Stomach (tissue), 9 donors: Measurements from ENCODE around the gene CYGB. TPM values are rescaled to one million over a fixed set of nuclear protein-coding genes. Genes with fewer than 3 reads are reported as not detected.
A peak's percentile ranks its signal among the peaks of the same experiment; 100 is the strongest.

Experiments
- DNase-seq, 2 donors: peaks; one replicate each; pipeline versions ENCODE4 v3.0.0 to v3.0.0-alpha.2; 2013 to 2019
- H3K27ac ChIP-seq, 5 donors: fragments of 200-600 bp in 4 of 5; sonication (generic) in 4 of 5; one replicate each; pipeline ENCODE4 v1.5.1; 2013 to 2019; ENCODE audit warnings: mild to moderate bottlenecking in 1 of 5, moderate library complexity in 1 of 5
- H3K27me3 ChIP-seq, 3 donors: fragments of 200-600 bp; sonication (generic); one replicate each; pipeline ENCODE4 v1.5.1; 2017 to 2019; ENCODE audit warnings: mixed run types in 1 of 3
- H3K36me3 ChIP-seq, 4 donors: fragments of 200-600 bp; sonication (generic); 1 replicate in 3 of 4; 2 replicates in 1 of 4; pipeline ENCODE4 v1.5.1; 2016 to 2019
- H3K4me1 ChIP-seq, 4 donors: fragments of 200-600 bp; sonication (generic); one replicate each; pipeline ENCODE4 v1.5.1; 2016 to 2019
- H3K4me3 ChIP-seq, 4 donors: fragments of 200-600 bp; sonication (generic) in 3 of 4; one replicate each; pipeline ENCODE4 v1.5.1; 2016 to 2019; ENCODE audit warnings: mild to moderate bottlenecking in 1 of 4
- H3K9me3 ChIP-seq, 4 donors: fragments of 200-600 bp; sonication (generic); one replicate each; pipeline ENCODE4 v1.5.1; 2016 to 2019
- EP300 ChIP-seq: sonication (generic); formaldehyde crosslinking; IDR thresholded peaks from one replicate; pipeline ENCODE4 v1.6.1; 2017; ENCODE audit warnings: antibody characterized with exemption
- POLR2A ChIP-seq, 4 donors: fragments of 450-650 bp; IDR thresholded peaks; one replicate each; pipeline ENCODE4 v1.6.1; 2016; ENCODE audit warnings: antibody characterized with exemption in 4 of 4, control low read depth in 2 of 4, mild to moderate bottlenecking in 1 of 4, moderate library complexity in 1 of 4
- POLR2AphosphoS5 ChIP-seq, 3 donors: sonication (generic); formaldehyde crosslinking; IDR thresholded peaks; one replicate each; pipeline ENCODE4 v1.6.1; 2016; ENCODE audit warnings: antibody characterized with exemption in 3 of 3
- WGBS, 5 donors: extraction: QIAGEN DNeasy Blood & Tissue Kit in 3 of 5; methylation state at CpG; one replicate each; pipeline versions ENCODE4 v1.1.5 to v1.1.7; 2013 to 2018; 5-methylcytosine and 5-hydroxymethylcytosine counted together
- intact Hi-C: fragments of 100-400 bp; cut with DNase I; formaldehyde crosslinking; loops from one replicate; pipeline ENCODE4 v1.15.1; 2023; ENCODE audit warnings: low total_unique reads
- polyA plus RNA-seq, 3 donors: library from polyadenylated mRNA; stranded (reverse); fragments of 200-250 nt; gene quantifications; one replicate each; pipeline ENCODE4 v1.2.3, GENCODE V29; 2013
- total RNA-seq, 5 donors: library from RNA; depleted of rRNA; stranded (reverse); fragments of >200 nt; gene quantifications; one replicate each; pipeline versions ENCODE4 v1.1.0 to v1.2.3, GENCODE V29; 2014 to 2016
- TF ChIP-seq, protein P1 (sequence below), 7 experiments: fragments of 450-650 bp in 4 of 7; fragments of 200-600 bp in 3 of 7; sonication (generic) in 3 of 7; IDR thresholded peaks; one replicate each; pipeline ENCODE4 v1.5.1; 2016 to 2019; ENCODE audit warnings: antibody characterized with exemption in 7 of 7, control low read depth in 2 of 7, mild to moderate bottlenecking in 1 of 7
- donor health status: healthy with polysubstance abuse.
- donor health status: Bipolar disorder and iron deficiency.
- donor health status: healthy.

Gene CYGB
- total and polyA plus RNA-seq, 8 donors, result 6.8 to 101 (median 35.9) TPM; not detected in 1

DNA sequence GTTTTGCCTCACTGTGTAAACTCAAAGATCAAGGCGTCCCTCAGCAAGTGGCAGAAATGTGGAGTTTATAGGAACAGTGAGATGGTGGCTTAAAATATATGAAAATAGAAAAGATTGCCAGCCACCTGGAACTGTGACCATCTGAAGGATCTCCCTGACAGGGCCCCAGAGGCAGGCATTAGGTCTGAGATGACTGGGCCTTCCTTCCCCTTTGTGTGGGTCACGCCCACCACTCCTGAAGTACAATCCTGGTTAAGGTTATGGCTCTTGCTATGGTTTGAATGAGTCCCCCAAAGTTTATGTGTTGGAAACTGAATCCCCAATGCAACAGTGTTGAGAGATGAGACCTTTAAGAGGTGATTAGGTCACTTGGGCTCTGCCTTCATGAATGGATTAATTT is 41.8 kb upstream of the CYGB start:
- Histone ChIP-seq H3K27me3 (no peaks in the 10 kb centered on the region), H3K9me3 (no peaks in the 10 kb centered on the region), H3K4me1 (peaks cover under 1 to 11% (median 6%) of the 10 kb centered on the region in 4 donors), H3K27ac (peak overlapping the region in 1 of 5 donors; percentile 67), H3K4me3 (no peak overlapping the region), H3K36me3 (no peaks in the 10 kb centered on the region)
- intact Hi-C loops, result no loop called here
- WGBS, 5 donors, result 86 to 95% (median 93%) methylated on average over 2 of the region's 2 CpGs
- no peak for TF ChIP-seq EP300
- no peak for TF ChIP-seq POLR2A (IDR thresholded peaks at IDR 0.05)
- TF ChIP-seq, protein P1, sequence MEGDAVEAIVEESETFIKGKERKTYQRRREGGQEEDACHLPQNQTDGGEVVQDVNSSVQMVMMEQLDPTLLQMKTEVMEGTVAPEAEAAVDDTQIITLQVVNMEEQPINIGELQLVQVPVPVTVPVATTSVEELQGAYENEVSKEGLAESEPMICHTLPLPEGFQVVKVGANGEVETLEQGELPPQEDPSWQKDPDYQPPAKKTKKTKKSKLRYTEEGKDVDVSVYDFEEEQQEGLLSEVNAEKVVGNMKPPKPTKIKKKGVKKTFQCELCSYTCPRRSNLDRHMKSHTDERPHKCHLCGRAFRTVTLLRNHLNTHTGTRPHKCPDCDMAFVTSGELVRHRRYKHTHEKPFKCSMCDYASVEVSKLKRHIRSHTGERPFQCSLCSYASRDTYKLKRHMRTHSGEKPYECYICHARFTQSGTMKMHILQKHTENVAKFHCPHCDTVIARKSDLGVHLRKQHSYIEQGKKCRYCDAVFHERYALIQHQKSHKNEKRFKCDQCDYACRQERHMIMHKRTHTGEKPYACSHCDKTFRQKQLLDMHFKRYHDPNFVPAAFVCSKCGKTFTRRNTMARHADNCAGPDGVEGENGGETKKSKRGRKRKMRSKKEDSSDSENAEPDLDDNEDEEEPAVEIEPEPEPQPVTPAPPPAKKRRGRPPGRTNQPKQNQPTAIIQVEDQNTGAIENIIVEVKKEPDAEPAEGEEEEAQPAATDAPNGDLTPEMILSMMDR (IDR thresholded peaks at IDR 0.05), result no peak
- no peak for TF ChIP-seq POLR2AphosphoS5 (IDR thresholded peaks at IDR 0.05)
- DNase-seq, result no peak

DNA sequence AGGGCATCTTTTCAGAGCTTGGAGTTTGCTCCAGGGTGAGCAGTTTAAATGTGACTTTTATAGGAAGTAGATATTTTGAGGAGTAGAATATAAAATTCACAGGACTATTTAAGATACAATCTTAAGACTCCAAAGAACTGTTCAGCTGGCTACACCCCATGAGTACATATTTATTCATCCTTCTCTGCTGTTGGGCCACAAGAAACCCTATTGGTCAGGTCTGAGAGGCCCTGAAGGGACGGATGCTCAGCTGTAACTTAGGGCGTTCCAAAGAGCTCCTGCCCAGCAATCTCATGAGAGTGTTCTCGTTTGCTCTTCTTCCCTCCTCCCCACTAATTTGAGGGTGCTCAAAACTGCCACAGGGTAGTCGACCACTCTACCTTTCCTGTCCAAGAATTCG is 40.9 kb upstream of the CYGB start:
- DNase-seq, result peak; percentile 40 to 86
- no peak overlapping the region for H3K4me3 ChIP-seq
- WGBS, 5 donors, result 31 to 55% (median 47%) methylated on average over 5 of the region's 5 CpGs

DNA sequence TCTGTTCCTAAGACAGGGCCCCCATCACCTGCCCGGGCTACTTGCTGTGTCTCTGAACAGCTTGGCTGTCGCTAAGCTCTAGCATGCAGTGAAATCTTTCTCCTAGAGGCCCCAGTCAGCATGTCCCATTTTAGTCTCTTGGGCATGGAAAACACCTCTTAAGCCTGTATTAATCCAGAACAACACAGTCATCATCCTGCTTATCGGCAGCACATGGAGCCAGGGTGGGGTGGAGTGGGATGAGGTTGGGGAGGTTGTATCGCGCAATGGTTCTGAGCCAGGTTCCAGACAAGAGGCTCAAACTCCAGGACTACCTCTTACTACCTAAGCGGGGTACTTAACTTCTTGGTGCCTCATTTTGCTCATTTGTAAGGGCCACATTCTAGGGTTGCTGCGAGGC is 40.4 kb upstream of the CYGB start:
- 51 to 88% (median 69%) methylated on average over 5 to 7 of the region's 7 CpGs for WGBS, 5 donors
- no peak for DNase-seq
- Histone ChIP-seq H3K36me3 (no peaks in the 10 kb centered on the region), H3K27me3 (no peaks in the 10 kb centered on the region), H3K27ac (peak overlapping the region; percentile 38 to 67 (median 47)), H3K4me3 (no peak overlapping the region), H3K9me3 (no peaks in the 10 kb centered on the region), H3K4me1 (peaks cover 0 to 11% (median 6%) of the 10 kb centered on the region in 4 donors)
- TF ChIP-seq POLR2AphosphoS5 (IDR thresholded peaks at IDR 0.05) (no peak), EP300 (no peak), POLR2A (IDR thresholded peaks at IDR 0.05) (no peak)
- TF ChIP-seq, protein P1 (IDR thresholded peaks at IDR 0.05), result no peak
- intact Hi-C loops, result no loop called here

More for the DNA sequence above, 40.9 kb upstream of the CYGB start:
- peaks cover 0 to 11% (median 6%) of the 10 kb centered on the region in 4 donors for H3K4me1 ChIP-seq
- H3K27me3 ChIP-seq, result no peaks in the 10 kb centered on the region
- peak in 1 of 3 donors; percentile 41 for TF ChIP-seq POLR2AphosphoS5 (IDR thresholded peaks at IDR 0.05)
- TF ChIP-seq POLR2A (IDR thresholded peaks at IDR 0.05), result no peak
- TF ChIP-seq, protein P1 (IDR thresholded peaks at IDR 0.05), result no peak
- TF ChIP-seq EP300, result no peak
- H3K27ac ChIP-seq, result peak overlapping the region; percentile 38 to 67 (median 47)
- intact Hi-C loops, result no loop called here
- no peaks in the 10 kb centered on the region for H3K36me3 ChIP-seq
- no peaks in the 10 kb centered on the region for H3K9me3 ChIP-seq

DNA sequence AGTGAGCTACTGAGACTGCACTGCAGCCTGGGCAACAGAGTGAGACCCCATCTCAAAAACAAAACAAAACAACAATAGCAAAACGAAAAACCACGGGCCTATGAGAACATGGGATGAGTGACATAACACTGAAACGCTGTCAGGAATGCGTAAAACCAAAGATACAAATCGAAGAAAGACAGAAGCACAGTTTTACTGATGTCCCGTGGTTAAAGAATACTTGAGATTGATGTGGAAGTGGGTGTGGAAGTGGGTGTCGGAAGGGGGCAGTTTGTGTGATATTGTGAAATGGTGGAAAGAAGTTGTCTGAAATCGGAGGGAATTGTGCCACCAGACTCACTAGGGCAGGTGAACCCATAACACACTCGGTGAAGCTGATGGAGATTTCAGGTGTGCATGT is 38.7 kb upstream of the CYGB start:
- intact Hi-C loops, result no loop called here
- peaks cover 0 to 11% (median 6%) of the 10 kb centered on the region in 4 donors for H3K4me1 ChIP-seq
- H3K27me3 ChIP-seq, result no peaks in the 10 kb centered on the region
- WGBS, 5 donors, result 85 to 94% (median 91%) methylated on average over 9 of the region's 9 CpGs
- TF ChIP-seq, protein P1 (IDR thresholded peaks at IDR 0.05), result no peak
- TF ChIP-seq POLR2AphosphoS5 (IDR thresholded peaks at IDR 0.05) (no peak), EP300 (no peak), POLR2A (IDR thresholded peaks at IDR 0.05) (no peak)
- H3K27ac ChIP-seq, result no peak overlapping the region
- no peak overlapping the region for H3K4me3 ChIP-seq
- H3K9me3 ChIP-seq, result no peaks in the 10 kb centered on the region
- H3K36me3 ChIP-seq, result no peaks in the 10 kb centered on the region
- DNase-seq, result no peak
